ENCODE results near the gene MROH2A. TPM values are rescaled to one million over a fixed set of nuclear protein-coding genes. Genes with fewer than 3 reads are reported as not detected.

The MROH2A gene
- total RNA-seq, 1 experiment from 2014 or later: not detected

DNA sequence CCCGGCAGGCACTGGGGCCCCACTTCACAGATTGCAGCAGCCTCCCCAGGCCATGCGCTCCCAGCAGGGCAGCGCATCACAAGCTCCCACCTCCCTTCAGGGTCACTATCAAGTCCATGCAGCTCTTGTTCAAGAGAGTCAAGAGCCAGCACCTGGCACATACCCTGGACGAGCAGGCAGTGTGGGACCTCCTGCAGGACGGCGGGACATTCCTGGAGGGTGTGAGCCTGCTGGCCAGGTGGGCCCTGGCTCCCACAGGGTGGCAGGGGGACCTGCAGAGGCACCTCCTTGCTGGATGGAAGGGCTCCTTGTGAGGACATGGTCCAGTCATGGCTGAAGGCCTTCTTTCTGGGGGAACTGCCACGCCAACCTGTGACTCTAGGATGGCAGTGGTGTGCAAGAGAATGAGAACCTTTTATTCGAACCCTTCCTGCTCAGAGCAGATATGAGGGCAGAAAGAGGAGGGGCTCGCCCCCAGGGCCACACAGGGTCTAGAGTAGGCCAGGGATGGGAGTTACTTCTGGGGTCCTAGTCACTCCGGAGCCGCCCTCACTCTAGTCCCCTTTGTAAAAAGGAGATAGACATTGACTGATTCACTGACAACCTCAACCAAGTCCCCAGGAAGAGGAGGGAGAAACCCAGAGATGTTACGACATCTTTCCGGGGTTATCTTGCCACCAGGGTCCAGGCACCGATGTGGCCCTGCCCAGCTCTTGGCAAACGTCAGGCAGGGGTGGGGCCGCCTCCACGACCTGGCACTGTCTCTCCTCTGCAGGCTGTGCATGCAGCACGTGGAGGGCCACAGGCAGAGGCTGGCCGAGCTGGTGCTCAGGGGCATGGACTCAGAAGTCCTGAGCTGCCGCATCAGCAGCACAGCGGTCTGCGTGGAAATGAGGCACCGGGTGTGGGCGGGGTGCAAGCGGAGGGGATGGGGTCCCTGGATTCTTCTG is 44.9 kb downstream of the MROH2A start (continued):
- TF ChIP-seq, protein P1, sequence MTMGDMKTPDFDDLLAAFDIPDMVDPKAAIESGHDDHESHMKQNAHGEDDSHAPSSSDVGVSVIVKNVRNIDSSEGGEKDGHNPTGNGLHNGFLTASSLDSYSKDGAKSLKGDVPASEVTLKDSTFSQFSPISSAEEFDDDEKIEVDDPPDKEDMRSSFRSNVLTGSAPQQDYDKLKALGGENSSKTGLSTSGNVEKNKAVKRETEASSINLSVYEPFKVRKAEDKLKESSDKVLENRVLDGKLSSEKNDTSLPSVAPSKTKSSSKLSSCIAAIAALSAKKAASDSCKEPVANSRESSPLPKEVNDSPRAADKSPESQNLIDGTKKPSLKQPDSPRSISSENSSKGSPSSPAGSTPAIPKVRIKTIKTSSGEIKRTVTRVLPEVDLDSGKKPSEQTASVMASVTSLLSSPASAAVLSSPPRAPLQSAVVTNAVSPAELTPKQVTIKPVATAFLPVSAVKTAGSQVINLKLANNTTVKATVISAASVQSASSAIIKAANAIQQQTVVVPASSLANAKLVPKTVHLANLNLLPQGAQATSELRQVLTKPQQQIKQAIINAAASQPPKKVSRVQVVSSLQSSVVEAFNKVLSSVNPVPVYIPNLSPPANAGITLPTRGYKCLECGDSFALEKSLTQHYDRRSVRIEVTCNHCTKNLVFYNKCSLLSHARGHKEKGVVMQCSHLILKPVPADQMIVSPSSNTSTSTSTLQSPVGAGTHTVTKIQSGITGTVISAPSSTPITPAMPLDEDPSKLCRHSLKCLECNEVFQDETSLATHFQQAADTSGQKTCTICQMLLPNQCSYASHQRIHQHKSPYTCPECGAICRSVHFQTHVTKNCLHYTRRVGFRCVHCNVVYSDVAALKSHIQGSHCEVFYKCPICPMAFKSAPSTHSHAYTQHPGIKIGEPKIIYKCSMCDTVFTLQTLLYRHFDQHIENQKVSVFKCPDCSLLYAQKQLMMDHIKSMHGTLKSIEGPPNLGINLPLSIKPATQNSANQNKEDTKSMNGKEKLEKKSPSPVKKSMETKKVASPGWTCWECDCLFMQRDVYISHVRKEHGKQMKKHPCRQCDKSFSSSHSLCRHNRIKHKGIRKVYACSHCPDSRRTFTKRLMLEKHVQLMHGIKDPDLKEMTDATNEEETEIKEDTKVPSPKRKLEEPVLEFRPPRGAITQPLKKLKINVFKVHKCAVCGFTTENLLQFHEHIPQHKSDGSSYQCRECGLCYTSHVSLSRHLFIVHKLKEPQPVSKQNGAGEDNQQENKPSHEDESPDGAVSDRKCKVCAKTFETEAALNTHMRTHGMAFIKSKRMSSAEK (CRISPR knock-in tag; IDR thresholded peaks at IDR 0.05; ENCODE audit: borderline replicate concordance): no peak
- TF ChIP-seq ZNF423 (CRISPR knock-in tag; IDR thresholded peaks at IDR 0.05) (no peak), MXD4 (CRISPR knock-in tag; IDR thresholded peaks at IDR 0.05; ENCODE audit: borderline replicate concordance) (no peak), RORB (CRISPR knock-in tag; IDR thresholded peaks at IDR 0.05) (no peak), SOX15 (CRISPR knock-in tag; IDR thresholded peaks at IDR 0.05) (no peak), ATF1 (CRISPR knock-in tag; IDR thresholded peaks at IDR 0.05) (no peak), KAT7 (CRISPR knock-in tag; IDR thresholded peaks at IDR 0.05; ENCODE audit: borderline replicate concordance) (no peak), FOXP1 (CRISPR knock-in tag; IDR thresholded peaks at IDR 0.05; ENCODE audit: borderline replicate concordance) (no peak), JUN (CRISPR knock-in tag; IDR thresholded peaks at IDR 0.05) (no peak)
- TF ChIP-seq, protein P2, sequence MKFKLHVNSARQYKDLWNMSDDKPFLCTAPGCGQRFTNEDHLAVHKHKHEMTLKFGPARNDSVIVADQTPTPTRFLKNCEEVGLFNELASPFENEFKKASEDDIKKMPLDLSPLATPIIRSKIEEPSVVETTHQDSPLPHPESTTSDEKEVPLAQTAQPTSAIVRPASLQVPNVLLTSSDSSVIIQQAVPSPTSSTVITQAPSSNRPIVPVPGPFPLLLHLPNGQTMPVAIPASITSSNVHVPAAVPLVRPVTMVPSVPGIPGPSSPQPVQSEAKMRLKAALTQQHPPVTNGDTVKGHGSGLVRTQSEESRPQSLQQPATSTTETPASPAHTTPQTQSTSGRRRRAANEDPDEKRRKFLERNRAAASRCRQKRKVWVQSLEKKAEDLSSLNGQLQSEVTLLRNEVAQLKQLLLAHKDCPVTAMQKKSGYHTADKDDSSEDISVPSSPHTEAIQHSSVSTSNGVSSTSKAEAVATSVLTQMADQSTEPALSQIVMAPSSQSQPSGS (CRISPR knock-in tag; IDR thresholded peaks at IDR 0.05; ENCODE audit: borderline replicate concordance, low read depth): no peak
- TF ChIP-seq, protein P3, sequence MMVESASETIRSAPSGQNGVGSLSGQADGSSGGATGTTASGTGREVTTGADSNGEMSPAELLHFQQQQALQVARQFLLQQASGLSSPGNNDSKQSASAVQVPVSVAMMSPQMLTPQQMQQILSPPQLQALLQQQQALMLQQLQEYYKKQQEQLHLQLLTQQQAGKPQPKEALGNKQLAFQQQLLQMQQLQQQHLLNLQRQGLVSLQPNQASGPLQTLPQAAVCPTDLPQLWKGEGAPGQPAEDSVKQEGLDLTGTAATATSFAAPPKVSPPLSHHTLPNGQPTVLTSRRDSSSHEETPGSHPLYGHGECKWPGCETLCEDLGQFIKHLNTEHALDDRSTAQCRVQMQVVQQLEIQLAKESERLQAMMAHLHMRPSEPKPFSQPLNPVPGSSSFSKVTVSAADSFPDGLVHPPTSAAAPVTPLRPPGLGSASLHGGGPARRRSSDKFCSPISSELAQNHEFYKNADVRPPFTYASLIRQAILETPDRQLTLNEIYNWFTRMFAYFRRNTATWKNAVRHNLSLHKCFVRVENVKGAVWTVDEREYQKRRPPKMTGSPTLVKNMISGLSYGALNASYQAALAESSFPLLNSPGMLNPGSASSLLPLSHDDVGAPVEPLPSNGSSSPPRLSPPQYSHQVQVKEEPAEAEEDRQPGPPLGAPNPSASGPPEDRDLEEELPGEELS (CRISPR knock-in tag; IDR thresholded peaks at IDR 0.05): no peak
- TF ChIP-seq, protein P4, sequence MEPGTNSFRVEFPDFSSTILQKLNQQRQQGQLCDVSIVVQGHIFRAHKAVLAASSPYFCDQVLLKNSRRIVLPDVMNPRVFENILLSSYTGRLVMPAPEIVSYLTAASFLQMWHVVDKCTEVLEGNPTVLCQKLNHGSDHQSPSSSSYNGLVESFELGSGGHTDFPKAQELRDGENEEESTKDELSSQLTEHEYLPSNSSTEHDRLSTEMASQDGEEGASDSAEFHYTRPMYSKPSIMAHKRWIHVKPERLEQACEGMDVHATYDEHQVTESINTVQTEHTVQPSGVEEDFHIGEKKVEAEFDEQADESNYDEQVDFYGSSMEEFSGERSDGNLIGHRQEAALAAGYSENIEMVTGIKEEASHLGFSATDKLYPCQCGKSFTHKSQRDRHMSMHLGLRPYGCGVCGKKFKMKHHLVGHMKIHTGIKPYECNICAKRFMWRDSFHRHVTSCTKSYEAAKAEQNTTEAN (CRISPR knock-in tag; IDR thresholded peaks at IDR 0.05): no peak
- TF ChIP-seq, protein P5, sequence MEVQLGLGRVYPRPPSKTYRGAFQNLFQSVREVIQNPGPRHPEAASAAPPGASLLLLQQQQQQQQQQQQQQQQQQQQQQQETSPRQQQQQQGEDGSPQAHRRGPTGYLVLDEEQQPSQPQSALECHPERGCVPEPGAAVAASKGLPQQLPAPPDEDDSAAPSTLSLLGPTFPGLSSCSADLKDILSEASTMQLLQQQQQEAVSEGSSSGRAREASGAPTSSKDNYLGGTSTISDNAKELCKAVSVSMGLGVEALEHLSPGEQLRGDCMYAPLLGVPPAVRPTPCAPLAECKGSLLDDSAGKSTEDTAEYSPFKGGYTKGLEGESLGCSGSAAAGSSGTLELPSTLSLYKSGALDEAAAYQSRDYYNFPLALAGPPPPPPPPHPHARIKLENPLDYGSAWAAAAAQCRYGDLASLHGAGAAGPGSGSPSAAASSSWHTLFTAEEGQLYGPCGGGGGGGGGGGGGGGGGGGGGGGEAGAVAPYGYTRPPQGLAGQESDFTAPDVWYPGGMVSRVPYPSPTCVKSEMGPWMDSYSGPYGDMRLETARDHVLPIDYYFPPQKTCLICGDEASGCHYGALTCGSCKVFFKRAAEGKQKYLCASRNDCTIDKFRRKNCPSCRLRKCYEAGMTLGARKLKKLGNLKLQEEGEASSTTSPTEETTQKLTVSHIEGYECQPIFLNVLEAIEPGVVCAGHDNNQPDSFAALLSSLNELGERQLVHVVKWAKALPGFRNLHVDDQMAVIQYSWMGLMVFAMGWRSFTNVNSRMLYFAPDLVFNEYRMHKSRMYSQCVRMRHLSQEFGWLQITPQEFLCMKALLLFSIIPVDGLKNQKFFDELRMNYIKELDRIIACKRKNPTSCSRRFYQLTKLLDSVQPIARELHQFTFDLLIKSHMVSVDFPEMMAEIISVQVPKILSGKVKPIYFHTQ (CRISPR knock-in tag; IDR thresholded peaks at IDR 0.05): no peak
